Measurements from ENCODE around the gene BTBD9. TPM values are rescaled to one million over a fixed set of nuclear protein-coding genes. Genes with fewer than 3 reads are reported as not detected.

The BTBD9 gene
- polyA plus RNA-seq, 1 experiment, result 5.4 TPM

GRCh38 chr6:38572186-38572813 is 67.4 kb downstream of the BTBD9 start:
- TF ChIP-seq CTCF (IDR thresholded peaks at IDR 0.05; ENCODE audit: insufficient read depth, low read depth, low read length), result no peak
- Histone ChIP-seq H3K27me3 (ENCODE audit: control insufficient read depth, insufficient read depth, low read length) (no peaks in the 10 kb centered on the region), H3K4me3 (ENCODE audit: low read depth, low read length) (no peak overlapping the region), H3K36me3 (ENCODE audit: control insufficient read depth, insufficient read depth, low read length) (no peaks in the 10 kb centered on the region)
- CTCF ChIA-PET, result interaction anchor here (1.0 to 1.9 kb wide), 2 partner anchors 28 to 78 kb away, joined by 3 to 5 read pairs; no protein-coding TSS in a partner anchor
- no peak for DNase-seq (ENCODE audit: low read depth)
- POLR2A ChIA-PET, result interaction anchor here (0.6 kb wide), 1 partner anchor 106 kb away, joined by 3 read pairs; no protein-coding TSS in a partner anchor

- no peak for DNase-seq (ENCODE audit: low read depth)
- ChIA-PET POLR2A (no interaction called here), CTCF (interaction anchor here (1.0 to 2.1 kb wide), 3 partner anchors 12 to 78 kb away, joined by 3 to 7 read pairs (median 5); no protein-coding TSS in a partner anchor)
- no peaks in the 10 kb centered on the region for H3K27me3 ChIP-seq (ENCODE audit: control insufficient read depth, insufficient read depth, low read length)
- no peak overlapping the region for H3K4me3 ChIP-seq (ENCODE audit: low read depth, low read length)
- TF ChIP-seq CTCF (IDR thresholded peaks at IDR 0.05; ENCODE audit: insufficient read depth, low read depth, low read length), result no peak
- H3K36me3 ChIP-seq (ENCODE audit: control insufficient read depth, insufficient read depth, low read length), result no peaks in the 10 kb centered on the region
Measured at GRCh38 chr6:38571721-38572120, 68.0 kb downstream of the BTBD9 start.

DNA sequence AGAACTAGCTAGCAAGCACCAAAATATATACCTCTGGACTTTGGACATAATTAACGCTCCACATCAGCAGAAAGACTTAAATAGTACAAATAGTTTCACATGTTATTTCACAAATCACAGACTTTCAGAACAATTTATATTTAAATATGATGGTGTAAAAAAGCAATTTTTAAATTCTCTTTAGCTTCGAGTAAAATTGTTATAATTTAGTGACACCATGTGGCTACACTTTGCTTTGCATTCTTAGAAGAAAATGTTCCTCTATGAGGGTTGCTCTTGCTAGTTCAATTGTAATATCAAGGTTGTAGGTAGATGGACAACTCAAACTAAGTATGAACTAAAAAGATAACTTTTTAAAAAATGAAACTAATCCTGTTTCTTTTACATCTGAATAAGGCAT is 69.0 kb downstream of the BTBD9 start:
- ChIA-PET CTCF (interaction anchor here (0.7 to 2.1 kb wide), 13 partner anchors 9 to 873 kb away, joined by 3 to 7 read pairs (median 3); partner anchors contain the start of gene MDGA1), POLR2A (interaction anchor here (0.6 kb wide), 1 partner anchor 221 kb away, joined by 3 read pairs; no protein-coding TSS in a partner anchor)
- no peak overlapping the region for H3K4me3 ChIP-seq (ENCODE audit: low read depth, low read length)
- no peak for DNase-seq (ENCODE audit: low read depth)
- TF ChIP-seq CTCF (IDR thresholded peaks at IDR 0.05; ENCODE audit: insufficient read depth, low read depth, low read length), result peak; percentile 41; the same call in 1 of the 2 replicates
- H3K36me3 ChIP-seq (ENCODE audit: control insufficient read depth, insufficient read depth, low read length), result no peaks in the 10 kb centered on the region
- H3K27me3 ChIP-seq (ENCODE audit: control insufficient read depth, insufficient read depth, low read length), result no peaks in the 10 kb centered on the region

DNA sequence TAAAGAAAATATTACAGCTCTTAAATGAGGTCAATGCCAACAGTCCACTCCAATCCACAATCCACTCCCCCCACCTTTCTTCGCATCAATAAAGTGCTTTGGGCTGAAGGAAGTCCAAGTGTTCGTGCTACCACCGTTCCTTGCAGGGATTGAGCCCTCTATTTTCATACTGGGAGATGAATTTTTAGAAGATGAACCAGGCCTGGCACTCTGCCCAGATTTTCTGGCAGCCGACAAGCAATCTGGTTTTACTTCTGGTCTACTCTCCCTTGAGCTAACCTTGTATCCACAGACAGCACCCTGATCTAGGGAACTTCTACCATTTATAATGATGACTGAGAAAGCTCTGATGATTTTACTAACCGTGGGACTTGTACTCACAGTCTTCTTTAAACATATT is 72.3 kb downstream of the BTBD9 start:
- no peak for TF ChIP-seq CTCF (IDR thresholded peaks at IDR 0.05; ENCODE audit: insufficient read depth, low read depth, low read length)
- CTCF ChIA-PET, result interaction anchor here (0.7 kb wide), 1 partner anchor 800 kb away, joined by 3 read pairs; no protein-coding TSS in a partner anchor
- Histone ChIP-seq H3K4me3 (ENCODE audit: low read depth, low read length) (no peak overlapping the region), H3K36me3 (ENCODE audit: control insufficient read depth, insufficient read depth, low read length) (no peaks in the 10 kb centered on the region), H3K27me3 (ENCODE audit: control insufficient read depth, insufficient read depth, low read length) (no peaks in the 10 kb centered on the region)
- DNase-seq (ENCODE audit: low read depth), result no peak
- POLR2A ChIA-PET, result no interaction called here

GRCh38 chr6:38566295-38567030 is 73.3 kb downstream of the BTBD9 start:
- DNase-seq (ENCODE audit: low read depth), result no peak
- no peak for TF ChIP-seq CTCF (IDR thresholded peaks at IDR 0.05; ENCODE audit: insufficient read depth, low read depth, low read length)
- Histone ChIP-seq H3K36me3 (ENCODE audit: control insufficient read depth, insufficient read depth, low read length) (no peaks in the 10 kb centered on the region), H3K4me3 (ENCODE audit: low read depth, low read length) (no peak overlapping the region), H3K27me3 (ENCODE audit: control insufficient read depth, insufficient read depth, low read length) (no peaks in the 10 kb centered on the region)
- CTCF ChIA-PET, result no interaction called here
- POLR2A ChIA-PET, result interaction anchor here (0.6 kb wide), 1 partner anchor 798 kb away, joined by 3 read pairs; no protein-coding TSS in a partner anchor

Measured in BJ (cell line).